Stimulated activated CD4-positive, alpha-beta T cell treated with anti-CD3 and anti-CD28 coated beads, Interleukin-4, amount 100 ng/mL, for 24 hours (primary cell): Measurements from ENCODE around the gene CXCL16.
"Not testable (repeated sequence)": the region's sequence is repeated elsewhere in the genome, so short reads cannot be mapped to it uniquely, and the experiment has no call there.

Experiments
- DNase-seq: peaks from one replicate; pipeline ENCODE4 v3.0.0-alpha.2; 2020

Gene CXCL16

DNA sequence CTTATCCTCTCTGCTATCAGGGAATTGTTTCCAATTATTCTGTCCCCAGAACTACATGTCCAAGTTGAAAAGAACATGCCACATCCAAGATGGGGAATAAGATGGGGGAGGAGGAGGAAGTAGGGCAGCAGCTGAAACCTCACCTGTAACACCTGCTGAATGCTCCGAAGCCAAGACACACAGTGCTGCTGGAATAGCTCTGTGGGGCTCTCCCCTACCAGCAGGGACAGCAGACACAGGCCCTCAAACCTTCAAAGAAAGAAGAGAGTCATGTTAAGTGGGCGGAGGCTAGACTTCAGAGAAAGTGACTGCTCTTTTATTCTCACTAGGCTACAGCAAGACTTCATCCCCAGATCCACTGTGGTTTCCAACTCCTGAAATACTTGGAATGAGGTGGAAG lies 49.0 kb downstream of the CXCL16 start:
- no peak for DNase-seq

DNA sequence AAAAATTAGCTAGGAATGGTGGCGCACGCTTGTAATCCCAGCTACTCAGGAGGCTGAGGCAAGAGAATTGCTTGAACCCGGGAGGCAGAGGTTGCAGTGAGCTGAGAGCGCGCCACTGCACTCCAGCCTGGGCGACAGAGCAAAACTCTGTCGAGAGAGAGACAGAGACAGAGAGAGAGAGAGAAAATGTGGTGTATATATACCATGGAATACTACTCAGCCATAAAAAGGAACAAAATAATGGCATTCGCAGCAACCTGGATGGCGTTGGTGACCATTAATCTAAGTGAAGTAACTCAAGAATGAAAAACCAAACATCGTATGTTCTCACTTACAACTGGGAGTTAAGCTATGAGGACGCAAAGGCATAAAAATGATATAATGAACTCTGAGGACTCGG lies 49.9 kb downstream of the CXCL16 start:
- not testable (repeated sequence) for DNase-seq

DNA sequence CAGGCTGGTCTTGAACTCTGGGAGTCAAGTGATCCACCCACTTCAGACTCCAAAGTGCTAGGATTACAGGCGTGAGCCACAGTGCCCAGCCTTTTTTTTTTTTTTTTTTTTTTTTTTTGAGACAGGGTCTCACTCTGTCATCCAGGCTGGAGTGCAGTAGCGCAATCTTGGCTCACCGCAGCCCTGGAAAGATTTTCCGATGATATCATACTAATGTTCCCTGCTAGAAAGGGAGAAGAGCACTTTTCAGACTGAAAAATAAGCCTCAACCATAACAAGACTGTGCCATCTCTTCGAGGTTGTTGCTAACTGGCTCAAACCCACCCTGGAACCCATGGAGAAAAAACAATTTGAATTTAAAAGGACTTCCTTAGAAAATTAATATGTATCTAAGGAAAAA lies 56.0 kb downstream of the CXCL16 start:
- not testable (repeated sequence) for DNase-seq
